ENCODE results near the gene TUBA3E. TPM values are rescaled to one million over a fixed set of nuclear protein-coding genes. Genes with fewer than 3 reads are reported as not detected.
"Not testable (repeated sequence)": the region's sequence is repeated elsewhere in the genome, so short reads cannot be mapped to it uniquely, and the experiment has no call there.

The TUBA3E gene
- total and polyA plus RNA-seq, 8 donors = 0.11 TPM; not detected in 7

DNA sequence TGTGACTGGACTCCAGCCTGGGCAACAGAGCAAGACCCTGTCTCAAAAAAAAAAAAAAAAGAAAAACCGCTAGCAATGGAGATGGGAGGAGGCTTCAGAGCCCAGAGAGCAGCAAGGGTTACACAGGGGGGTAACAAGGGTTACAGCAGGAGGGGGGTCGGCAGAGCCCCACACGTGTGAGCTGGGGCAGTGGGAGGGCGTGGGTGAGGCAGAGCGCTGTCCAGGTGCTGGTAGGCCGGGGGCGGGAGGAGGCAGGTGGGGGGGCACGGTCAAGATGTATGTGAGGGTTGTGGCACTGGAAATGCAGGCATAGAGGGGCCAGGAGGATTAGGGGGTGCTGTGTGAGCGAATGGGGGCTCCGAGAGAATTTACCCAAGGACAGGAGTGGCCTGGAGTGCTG is 12.8 kb downstream of the TUBA3E start:
- no peak for TF ChIP-seq CTCF (IDR thresholded peaks at IDR 0.05)

DNA sequence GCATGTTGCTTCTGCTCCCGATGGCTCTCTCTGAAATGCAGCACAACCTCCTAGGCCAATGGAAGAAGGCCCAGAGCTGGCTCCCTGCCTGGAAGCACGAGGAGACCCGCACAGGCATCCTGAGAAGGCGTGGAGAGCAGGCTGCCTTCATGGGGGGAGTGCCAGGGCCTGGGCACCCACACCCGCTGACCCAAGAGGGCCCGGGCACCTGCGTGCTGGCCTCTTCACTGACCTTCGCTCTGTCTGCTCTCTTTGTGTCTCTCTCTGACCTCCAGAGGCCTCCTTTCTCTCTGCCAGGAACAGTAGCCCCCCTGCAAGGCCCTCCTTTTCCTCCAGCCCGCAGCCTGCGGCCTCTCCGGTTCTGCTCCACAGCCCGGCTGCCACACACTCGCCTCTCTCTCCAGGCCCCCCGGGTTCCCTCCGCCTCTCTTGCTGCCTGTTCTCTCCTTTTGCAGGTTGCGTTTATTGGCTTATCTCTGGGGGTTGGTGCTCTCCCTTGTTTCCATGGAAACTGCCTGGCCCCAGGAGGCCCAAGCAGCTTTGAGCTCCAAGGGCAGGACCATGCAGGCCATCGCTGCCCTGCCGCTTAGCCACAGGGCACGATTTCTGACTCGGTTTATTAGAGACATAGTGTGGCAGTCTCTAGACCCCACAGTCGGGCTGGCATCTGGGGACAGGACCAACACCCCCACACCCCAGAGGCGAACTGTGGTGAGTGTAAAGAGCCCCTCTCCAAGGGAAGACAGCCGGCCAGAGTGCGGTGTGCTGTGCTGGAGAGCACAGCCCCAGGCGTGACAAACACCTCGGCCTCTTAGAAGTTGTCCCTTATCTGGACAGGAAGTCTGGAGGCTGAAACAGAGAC is 14.5 kb downstream of the TUBA3E start:
- ATAC-seq = no peak

More for the DNA sequence above, 12.8 kb downstream of the TUBA3E start:
- H3K27ac ChIP-seq = no peak overlapping the region
- H3K27me3 ChIP-seq = no peaks in the 10 kb centered on the region
- peaks cover 3 to 4% (median 3%) of the 10 kb centered on the region in 3 donors for H3K4me1 ChIP-seq
- H3K9me3 ChIP-seq = no peaks in the 10 kb centered on the region
- ATAC-seq (no peak), FAIRE-seq (no peak), DNase-seq (no peak)
- no peak overlapping the region for H3K4me3 ChIP-seq
- intact Hi-C loops (cut with DNase I) = no loop called here
- H3K36me3 ChIP-seq = no peaks in the 10 kb centered on the region
- 71 to 86% methylated on average over 4 to 10 of the region's 10 CpGs for WGBS, 2 donors

DNA sequence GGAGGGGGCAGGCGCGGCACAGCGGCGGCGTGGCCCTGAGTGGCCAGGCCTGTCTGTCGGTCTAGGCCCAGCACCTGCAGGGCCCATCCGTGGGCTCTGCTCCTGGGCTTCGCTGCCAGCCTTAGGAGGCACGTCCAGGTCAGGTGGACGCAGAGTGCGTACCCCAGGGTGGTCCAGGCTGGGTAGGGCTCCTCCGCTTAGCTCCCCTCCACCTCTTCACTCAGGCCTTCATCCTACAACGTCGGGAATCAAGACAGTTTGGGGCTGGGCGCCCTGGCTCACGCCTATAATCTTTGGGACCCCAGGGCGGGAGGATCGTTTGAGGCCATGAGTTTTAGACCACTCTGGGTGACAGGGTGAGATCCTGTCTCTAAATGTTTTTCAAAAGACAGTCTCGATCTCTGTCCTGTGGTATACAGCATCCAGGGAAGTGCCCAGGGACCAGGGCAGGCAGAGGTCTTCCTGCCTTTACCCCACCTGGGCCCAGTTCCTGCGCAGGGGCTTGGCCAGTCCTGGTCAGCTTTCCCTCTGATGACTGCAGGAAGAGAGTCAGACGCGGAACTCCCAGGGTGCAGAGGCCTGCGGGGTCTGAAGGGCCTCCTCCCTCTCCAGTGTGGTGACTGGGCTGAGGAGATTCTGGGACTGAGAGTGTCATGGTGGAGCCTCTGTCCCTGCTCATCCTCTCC is 15.3 kb downstream of the TUBA3E start:
- ATAC-seq (peak in 3 of 4 donors; percentile 16 to 29 (median 19)), DNase-seq (peak in 1 of 6 donors; percentile 19)
- H3K27ac ChIP-seq; H3K4me1 ChIP-seq; H3K36me3 ChIP-seq; H3K9me3 ChIP-seq; H3K27me3 ChIP-seq; FAIRE-seq; intact Hi-C loops (cut with DNase I): not testable (repeated sequence)
- 17 to 47% methylated on average over 16 to 23 of the region's 23 CpGs for WGBS, 2 donors
- H3K4me3 ChIP-seq = peak overlapping the region; percentile 20 to 98 (median 86)

More for the DNA sequence above, 14.5 kb downstream of the TUBA3E start:
- Histone ChIP-seq H3K4me1 (peaks cover 6% of the 10 kb centered on the region in 3 donors), H3K36me3 (no peaks in the 10 kb centered on the region), H3K27ac (no peak overlapping the region), H3K4me3 (peak overlapping the region in 1 of 4 donors; percentile 98), H3K27me3 (no peaks in the 10 kb centered on the region), H3K9me3 (no peaks in the 10 kb centered on the region)
- 66 to 73% methylated on average over 26 of the region's 26 CpGs for WGBS, 2 donors
- intact Hi-C loops (cut with DNase I) = no loop called here
- peak in 2 of 6 donors; percentile 23 to 47 for DNase-seq
- TF ChIP-seq CTCF (IDR thresholded peaks at IDR 0.05) = no peak
- FAIRE-seq = no peak

GRCh38 chr2:130181880-130182682 is 16.2 kb downstream of the TUBA3E start, which contains the start of gene MZT2B:
Gene MZT2B, plus strand, starts transcription at chr2:130182262. Its CDS starts 21 bp downstream, at chr2:130182283.
- 0 to 1% methylated on average over 61 to 83 of the region's 86 CpGs for WGBS, 2 donors
- H3K36me3 ChIP-seq; H3K9me3 ChIP-seq; FAIRE-seq; H3K27me3 ChIP-seq; H3K4me1 ChIP-seq; intact Hi-C loops (cut with DNase I): not testable (repeated sequence)
- peak within 1 kb of the TSS; percentile 70 to 98 (median 86) for H3K4me3 ChIP-seq
- ATAC-seq (peak; percentile 89 to 94 (median 90)), DNase-seq (peak; percentile 85 to 97 (median 90))
- peak; percentile 66 to 91 (median 76) for TF ChIP-seq CTCF (IDR thresholded peaks at IDR 0.05)
- H3K27ac ChIP-seq = peak within 1 kb of the TSS; percentile 79 to 92 (median 89)
